ENCODE measurements around the gene ZNF497. TPM values are rescaled to one million over a fixed set of nuclear protein-coding genes. Genes with fewer than 3 reads are reported as not detected.

The ZNF497 gene
- total and polyA plus RNA-seq, 4 donors = 3.7 to 9.1 (median 5.9) TPM

GRCh38 chr19:58335630-58336029 lies 26.9 kb downstream of the ZNF497 start:
- peaks cover 53% of the 10 kb centered on the region for H3K36me3 ChIP-seq (ENCODE audit: control insufficient read depth, insufficient read depth, low read length)
- DNase-seq (ENCODE audit: low read depth in 4 of 6, low spot score in 6 of 6) = no peak
- no peaks in the 10 kb centered on the region for H3K4me1 ChIP-seq (ENCODE audit: control insufficient read depth, insufficient read depth, low read length)
- H3K4me3 ChIP-seq (ENCODE audit: low read depth, low read length) = no peak overlapping the region
- 95% methylated on average over 3 of the region's 3 CpGs for WGBS (ENCODE audit: insufficient coverage)
- H3K9me3 ChIP-seq (ENCODE audit: control insufficient read depth, insufficient read depth, low read length) = no peaks in the 10 kb centered on the region
- no peak overlapping the region for H3K27ac ChIP-seq (ENCODE audit: low read depth, low read length)
- H3K27me3 ChIP-seq (ENCODE audit: control insufficient read depth, insufficient read depth, low read length) = no peaks in the 10 kb centered on the region

- H3K27me3 ChIP-seq (ENCODE audit: control insufficient read depth, insufficient read depth, low read length) = no peaks in the 10 kb centered on the region
- no peak overlapping the region for H3K4me3 ChIP-seq (ENCODE audit: low read depth, low read length)
- no peak overlapping the region for H3K27ac ChIP-seq (ENCODE audit: low read depth, low read length)
- H3K36me3 ChIP-seq (ENCODE audit: control insufficient read depth, insufficient read depth, low read length) = peaks cover 49% of the 10 kb centered on the region
- H3K4me1 ChIP-seq (ENCODE audit: control insufficient read depth, insufficient read depth, low read length) = no peaks in the 10 kb centered on the region
- DNase-seq (ENCODE audit: low read depth in 4 of 6, low spot score in 6 of 6) = no peak
- H3K9me3 ChIP-seq (ENCODE audit: control insufficient read depth, insufficient read depth, low read length) = no peaks in the 10 kb centered on the region
- WGBS (ENCODE audit: insufficient coverage) = 95% methylated on average over 16 of the region's 19 CpGs
These were observed 27.8 kb downstream of the ZNF497 start for GRCh38 chr19:58334691-58335249.

GRCh38 chr19:58332697-58333096 lies 29.9 kb downstream of the ZNF497 start:
- DNase-seq (ENCODE audit: low read depth in 4 of 6, low spot score in 6 of 6) = peak in 1 of 6 donors; percentile 14
- H3K27me3 ChIP-seq (ENCODE audit: control insufficient read depth, insufficient read depth, low read length) = no peaks in the 10 kb centered on the region
- WGBS (ENCODE audit: insufficient coverage) = no CpG with 5 or more reads among the region's 1 CpG

GRCh38 chr19:58330458-58330857 lies 32.1 kb downstream of the ZNF497 start:
- H3K4me3 ChIP-seq (ENCODE audit: low read depth, low read length) = no peak overlapping the region
- peaks cover 20% of the 10 kb centered on the region for H3K4me1 ChIP-seq (ENCODE audit: control insufficient read depth, insufficient read depth, low read length)
- 62% methylated on average over 4 of the region's 4 CpGs for WGBS (ENCODE audit: insufficient coverage)
- no peak overlapping the region for H3K27ac ChIP-seq (ENCODE audit: low read depth, low read length)
- H3K27me3 ChIP-seq (ENCODE audit: control insufficient read depth, insufficient read depth, low read length) = no peaks in the 10 kb centered on the region
- DNase-seq (ENCODE audit: low read depth in 4 of 6, low spot score in 6 of 6) = no peak
- no peaks in the 10 kb centered on the region for H3K9me3 ChIP-seq (ENCODE audit: control insufficient read depth, insufficient read depth, low read length)
- H3K36me3 ChIP-seq (ENCODE audit: control insufficient read depth, insufficient read depth, low read length) = peaks cover 13% of the 10 kb centered on the region

More at GRCh38 chr19:58332697-58333096, 29.9 kb downstream of the ZNF497 start:
- H3K27ac ChIP-seq (ENCODE audit: low read depth, low read length) = no peak overlapping the region
- H3K36me3 ChIP-seq (ENCODE audit: control insufficient read depth, insufficient read depth, low read length) = peaks cover 29% of the 10 kb centered on the region
- H3K4me1 ChIP-seq (ENCODE audit: control insufficient read depth, insufficient read depth, low read length) = peaks cover 10% of the 10 kb centered on the region
- H3K9me3 ChIP-seq (ENCODE audit: control insufficient read depth, insufficient read depth, low read length) = no peaks in the 10 kb centered on the region
- no peak overlapping the region for H3K4me3 ChIP-seq (ENCODE audit: low read depth, low read length)

GRCh38 chr19:58328999-58329398 lies 33.6 kb downstream of the ZNF497 start:
- DNase-seq (ENCODE audit: low read depth in 4 of 6, low spot score in 6 of 6) = no peak
- Histone ChIP-seq H3K27ac (ENCODE audit: low read depth, low read length) (no peak overlapping the region), H3K9me3 (ENCODE audit: control insufficient read depth, insufficient read depth, low read length) (no peaks in the 10 kb centered on the region), H3K4me3 (ENCODE audit: low read depth, low read length) (no peak overlapping the region), H3K36me3 (ENCODE audit: control insufficient read depth, insufficient read depth, low read length) (peaks cover 3% of the 10 kb centered on the region), H3K27me3 (ENCODE audit: control insufficient read depth, insufficient read depth, low read length) (no peaks in the 10 kb centered on the region), H3K4me1 (ENCODE audit: control insufficient read depth, insufficient read depth, low read length) (peaks cover 23% of the 10 kb centered on the region)
- 30% methylated on average over 9 of the region's 10 CpGs for WGBS (ENCODE audit: insufficient coverage)

- H3K4me1 ChIP-seq (ENCODE audit: control insufficient read depth, insufficient read depth, low read length) = peaks cover 23% of the 10 kb centered on the region
- peak within 1 kb of the TSS; percentile 98 for H3K4me3 ChIP-seq (ENCODE audit: low read depth, low read length)
- WGBS (ENCODE audit: insufficient coverage) = under 1% methylated on average over 62 of the region's 62 CpGs
- peaks cover 3% of the 10 kb centered on the region for H3K36me3 ChIP-seq (ENCODE audit: control insufficient read depth, insufficient read depth, low read length)
- DNase-seq (ENCODE audit: low read depth in 4 of 6, low spot score in 6 of 6) = peak; percentile 91 to 99 (median 97)
- no peaks in the 10 kb centered on the region for H3K9me3 ChIP-seq (ENCODE audit: control insufficient read depth, insufficient read depth, low read length)
- H3K27ac ChIP-seq (ENCODE audit: low read depth, low read length) = peak within 1 kb of the TSS; percentile 97
- H3K27me3 ChIP-seq (ENCODE audit: control insufficient read depth, insufficient read depth, low read length) = no peaks in the 10 kb centered on the region
These were observed 35.4 kb downstream of the ZNF497 start, which contains the start of gene ZSCAN22 for GRCh38 chr19:58326914-58327726. TSS of gene ZSCAN22 (plus strand) at chr19:58326994. CDS start at chr19:58334803, 7,809 bp downstream.

GRCh38 chr19:58326501-58326913 lies 36.0 kb downstream of the ZNF497 start:
- Histone ChIP-seq H3K4me1 (ENCODE audit: control insufficient read depth, insufficient read depth, low read length) (peaks cover 23% of the 10 kb centered on the region), H3K27ac (ENCODE audit: low read depth, low read length) (peak overlapping the region; percentile 97), H3K9me3 (ENCODE audit: control insufficient read depth, insufficient read depth, low read length) (no peaks in the 10 kb centered on the region), H3K27me3 (ENCODE audit: control insufficient read depth, insufficient read depth, low read length) (no peaks in the 10 kb centered on the region), H3K36me3 (ENCODE audit: control insufficient read depth, insufficient read depth, low read length) (peaks cover 3% of the 10 kb centered on the region), H3K4me3 (ENCODE audit: low read depth, low read length) (peak overlapping the region; percentile 98)
- WGBS (ENCODE audit: insufficient coverage) = 3% methylated on average over 9 of the region's 9 CpGs
- no peak for DNase-seq (ENCODE audit: low read depth in 4 of 6, low spot score in 6 of 6)

- peak overlapping the region; percentile 98 for H3K4me3 ChIP-seq (ENCODE audit: low read depth, low read length)
- DNase-seq (ENCODE audit: low read depth in 4 of 6, low spot score in 6 of 6) = no peak
- no peaks in the 10 kb centered on the region for H3K9me3 ChIP-seq (ENCODE audit: control insufficient read depth, insufficient read depth, low read length)
- H3K27ac ChIP-seq (ENCODE audit: low read depth, low read length) = no peak overlapping the region
- 87% methylated on average over 4 of the region's 6 CpGs for WGBS (ENCODE audit: insufficient coverage)
- peaks cover 23% of the 10 kb centered on the region for H3K4me1 ChIP-seq (ENCODE audit: control insufficient read depth, insufficient read depth, low read length)
- peaks cover 3% of the 10 kb centered on the region for H3K36me3 ChIP-seq (ENCODE audit: control insufficient read depth, insufficient read depth, low read length)
- no peaks in the 10 kb centered on the region for H3K27me3 ChIP-seq (ENCODE audit: control insufficient read depth, insufficient read depth, low read length)
These were observed 37.1 kb downstream of the ZNF497 start for GRCh38 chr19:58325311-58326022.

GRCh38 chr19:58319241-58319640 lies 43.3 kb downstream of the ZNF497 start:
- Histone ChIP-seq H3K27me3 (ENCODE audit: control insufficient read depth, insufficient read depth, low read length) (no peaks in the 10 kb centered on the region), H3K36me3 (ENCODE audit: control insufficient read depth, insufficient read depth, low read length) (peaks cover 35% of the 10 kb centered on the region), H3K4me3 (ENCODE audit: low read depth, low read length) (no peak overlapping the region), H3K9me3 (ENCODE audit: control insufficient read depth, insufficient read depth, low read length) (no peaks in the 10 kb centered on the region), H3K27ac (ENCODE audit: low read depth, low read length) (no peak overlapping the region), H3K4me1 (ENCODE audit: control insufficient read depth, insufficient read depth, low read length) (no peaks in the 10 kb centered on the region)
- WGBS (ENCODE audit: insufficient coverage) = 91% methylated on average over 10 of the region's 10 CpGs
- DNase-seq (ENCODE audit: low read depth in 4 of 6, low spot score in 6 of 6) = no peak
